HCEC 1CT (cell line): Measurements from ENCODE around the gene BRD4.

Experiments used
- DNase-seq: peaks from one replicate; pipeline ENCODE4 v3.0.0-alpha.2; 2017

The BRD4 gene

DNA sequence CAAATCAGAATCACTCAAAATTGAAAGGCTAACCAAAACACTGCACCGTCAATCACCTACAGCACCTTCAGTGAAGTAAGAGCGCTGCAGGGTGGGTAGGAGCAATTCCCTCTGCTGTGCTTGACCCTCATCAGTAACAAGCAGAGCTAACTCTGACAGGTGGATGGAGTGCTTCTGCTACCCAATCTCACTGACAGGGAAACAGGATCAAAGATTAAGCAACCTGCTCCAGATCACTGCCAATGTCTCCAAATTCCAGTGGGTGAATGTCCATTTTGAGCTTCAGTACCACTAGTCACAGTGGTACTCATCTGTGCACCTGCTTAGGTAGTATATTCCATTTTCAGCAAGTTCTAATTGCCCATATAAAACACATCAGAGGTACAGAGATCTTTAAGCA, 25.2 kb downstream of the BRD4 start:
- no peak for DNase-seq

DNA sequence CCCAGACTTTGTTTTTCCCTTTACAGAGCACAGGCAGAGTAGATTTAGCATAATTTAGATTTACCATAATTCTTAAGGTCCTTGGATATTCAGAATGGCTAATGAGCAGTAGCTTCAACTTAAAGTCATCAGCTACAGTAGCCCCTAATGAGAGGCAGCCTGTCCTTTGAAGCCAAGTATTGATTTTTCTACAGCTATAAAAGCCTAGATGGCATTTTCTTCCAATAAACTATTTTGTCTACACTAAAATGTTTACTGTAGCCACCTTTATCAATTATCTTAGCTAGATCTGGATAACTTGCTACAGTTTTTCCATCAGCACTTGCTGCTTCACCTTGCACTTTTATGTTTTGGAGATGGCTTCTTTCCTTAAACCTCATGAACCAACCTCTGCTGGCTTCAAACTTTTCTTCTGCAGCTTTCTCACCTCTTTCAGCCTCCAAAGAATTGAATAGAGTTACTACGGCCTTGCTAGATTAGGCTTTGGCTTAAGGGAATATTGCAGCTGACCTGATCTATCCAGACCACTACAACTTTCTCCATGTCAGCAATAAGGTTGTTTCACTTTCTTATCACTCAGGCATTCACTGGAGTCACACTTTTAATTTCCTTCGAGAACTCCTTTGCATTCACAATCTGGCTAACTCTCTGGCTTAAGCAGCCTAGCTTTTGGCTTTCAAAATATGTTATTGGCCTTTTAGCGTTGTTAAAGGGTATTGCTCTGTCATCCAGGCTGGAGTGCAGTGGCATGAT, 26.6 kb downstream of the BRD4 start:
- DNase-seq: no peak

DNA sequence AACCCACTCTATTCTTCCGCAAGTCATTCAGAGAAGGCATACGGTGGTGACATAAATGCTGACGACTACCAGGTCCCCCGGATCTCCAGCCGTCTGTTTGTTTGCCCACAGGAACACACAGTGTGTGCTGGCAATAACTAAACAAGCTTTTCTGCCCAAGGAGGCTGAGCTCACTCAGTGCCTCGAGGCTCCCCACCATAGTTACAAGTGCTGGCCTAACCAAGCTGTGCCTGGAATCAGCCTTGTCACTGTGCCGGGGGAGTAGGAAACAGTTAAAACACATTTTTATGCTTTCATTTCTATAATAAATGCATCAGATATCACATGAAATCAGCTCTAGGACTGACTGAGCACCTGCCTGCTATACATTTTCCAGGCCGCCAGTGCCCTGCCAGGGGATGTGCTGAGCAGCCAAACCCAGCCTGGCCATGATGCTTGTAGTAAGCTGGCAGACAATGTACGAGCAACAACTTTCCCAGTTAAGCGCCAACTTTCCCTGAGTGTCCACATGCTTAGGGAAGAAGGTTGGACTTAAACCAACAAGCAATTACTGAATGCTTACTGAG, 28.1 kb downstream of the BRD4 start:
- no peak for DNase-seq

DNA sequence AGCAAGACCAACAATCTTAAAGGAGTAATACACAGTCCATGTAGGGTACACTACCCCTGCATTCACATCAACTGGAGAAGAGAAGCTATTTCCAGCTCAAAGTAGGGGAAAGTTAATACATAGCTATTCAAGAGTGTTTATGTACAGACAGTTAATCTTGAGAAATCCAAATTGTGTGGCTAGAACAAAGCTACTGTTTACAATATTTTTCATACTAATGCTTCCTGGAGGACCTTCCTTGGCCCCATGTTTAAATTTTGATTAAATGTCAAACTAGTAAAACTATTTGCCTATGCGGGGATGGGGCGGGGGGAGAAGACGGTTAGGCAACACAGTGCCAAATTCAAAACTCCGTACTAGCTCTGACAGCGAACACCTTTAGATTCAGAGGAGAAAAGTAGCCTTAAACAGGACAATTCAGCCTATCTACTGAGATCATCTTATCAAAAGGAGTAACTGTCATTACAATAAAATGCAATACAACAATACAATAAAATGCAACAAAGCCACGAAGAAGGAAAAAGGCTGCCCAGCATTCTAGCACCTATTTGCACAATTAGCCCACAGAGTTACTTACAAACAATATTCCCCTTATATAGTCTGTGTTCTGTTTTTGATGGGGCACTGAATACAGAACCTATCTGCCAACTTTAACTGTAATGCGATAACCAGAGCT, 29.1 kb downstream of the BRD4 start:
- peak; percentile 43 for DNase-seq

DNA sequence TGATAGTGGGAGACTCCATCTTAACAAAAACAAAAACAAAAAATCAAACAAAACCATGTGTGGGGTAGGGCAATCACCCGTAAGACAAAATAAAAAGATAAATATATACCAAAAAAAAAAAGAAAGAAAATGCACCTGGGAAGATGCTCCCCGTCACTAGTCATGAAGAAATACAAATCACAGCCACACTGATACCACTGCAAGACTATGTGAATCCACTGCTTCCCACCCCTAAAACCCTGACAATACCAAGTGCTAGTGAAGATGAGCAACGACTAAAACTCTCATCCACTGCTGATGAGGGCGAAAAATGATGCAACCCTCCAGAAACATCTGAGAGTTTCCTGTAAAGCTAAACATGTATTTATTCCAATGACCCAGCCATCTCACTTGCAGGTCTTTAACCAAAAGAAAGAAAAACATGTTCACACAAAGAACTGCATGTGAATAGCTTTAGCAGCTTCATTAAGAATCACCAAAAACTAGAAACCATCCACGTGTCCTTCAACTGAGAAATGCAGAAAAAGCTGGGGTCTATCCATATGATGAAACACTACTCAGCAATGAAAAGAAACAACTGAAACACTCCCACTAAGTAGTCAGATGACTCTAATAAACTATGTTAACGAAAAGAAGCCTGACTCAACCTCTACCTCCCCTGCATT, 31.7 kb downstream of the BRD4 start:
- DNase-seq: peak; percentile 84

DNA sequence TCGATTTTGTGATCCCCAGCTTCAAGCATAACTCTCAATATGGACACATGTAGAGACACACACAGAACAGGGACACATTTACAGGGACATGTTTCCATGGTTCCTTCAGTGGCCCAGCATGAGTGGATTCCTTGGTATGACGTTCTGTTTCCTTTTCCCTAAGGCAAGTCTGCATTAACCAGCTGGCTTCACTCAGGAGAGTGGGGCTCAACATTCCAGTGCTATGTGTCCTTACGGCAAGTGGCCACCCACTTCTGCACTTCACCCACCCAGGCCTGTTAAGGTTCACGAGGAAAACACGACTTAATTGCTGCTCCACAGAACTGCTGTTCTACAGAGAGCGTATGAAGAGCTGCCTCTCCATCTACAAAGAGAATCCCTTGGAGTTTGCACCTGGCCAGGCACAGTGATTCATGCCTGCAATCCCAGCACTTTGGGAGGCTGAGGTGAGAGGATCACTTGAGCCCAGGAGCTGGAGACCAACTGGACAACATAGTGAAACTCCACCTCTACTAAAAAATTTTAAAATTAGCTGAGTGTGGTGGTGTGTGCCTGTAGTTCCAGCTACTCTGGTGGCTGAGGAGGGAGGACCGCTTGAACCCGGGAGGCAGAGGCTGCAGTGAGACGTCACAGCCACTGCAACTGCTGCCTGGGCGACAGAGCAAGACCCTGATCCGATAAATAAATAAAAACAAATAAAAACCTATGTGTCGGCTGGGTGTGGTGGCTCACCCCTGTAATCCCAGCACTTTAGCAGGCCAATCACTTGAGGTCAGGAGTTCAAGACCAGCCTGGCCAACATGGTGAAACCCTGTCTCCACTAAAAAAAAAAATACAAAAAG, 32.5 kb downstream of the BRD4 start:
- peak; percentile 76 for DNase-seq

DNA sequence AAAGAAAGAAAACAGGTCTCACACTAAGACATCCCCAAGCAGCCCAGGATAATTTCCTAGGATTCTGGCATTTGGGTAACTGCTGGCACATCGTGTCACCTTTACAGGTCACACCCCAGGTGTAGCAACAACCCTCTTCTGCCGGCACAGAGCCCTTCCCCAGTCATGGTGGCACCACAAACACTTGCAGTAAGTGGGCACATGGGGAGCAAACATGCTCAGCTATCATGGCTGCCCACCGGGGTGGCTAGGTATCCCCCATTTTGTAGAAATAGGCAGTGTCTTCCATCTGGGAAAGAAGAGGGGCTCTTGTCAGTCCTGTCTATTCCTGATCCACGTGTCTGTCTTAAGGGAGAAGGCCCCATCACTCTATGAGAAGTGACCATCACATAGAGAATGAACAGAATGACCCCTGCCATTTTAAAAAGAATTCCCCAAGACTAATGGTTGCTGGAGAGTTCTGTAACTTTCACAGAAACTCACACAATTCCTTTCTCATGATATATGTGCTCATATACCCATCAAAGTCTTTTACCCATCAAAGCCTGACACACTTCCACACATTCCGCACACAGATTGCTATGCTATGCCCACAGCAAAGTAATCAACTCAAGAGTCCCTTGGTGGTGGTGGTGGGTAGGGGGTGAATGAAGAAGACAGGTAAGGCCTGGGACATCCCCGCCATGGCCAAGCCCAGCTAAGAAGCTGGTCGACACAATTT, 33.3 kb downstream of the BRD4 start:
- DNase-seq: no peak

DNA sequence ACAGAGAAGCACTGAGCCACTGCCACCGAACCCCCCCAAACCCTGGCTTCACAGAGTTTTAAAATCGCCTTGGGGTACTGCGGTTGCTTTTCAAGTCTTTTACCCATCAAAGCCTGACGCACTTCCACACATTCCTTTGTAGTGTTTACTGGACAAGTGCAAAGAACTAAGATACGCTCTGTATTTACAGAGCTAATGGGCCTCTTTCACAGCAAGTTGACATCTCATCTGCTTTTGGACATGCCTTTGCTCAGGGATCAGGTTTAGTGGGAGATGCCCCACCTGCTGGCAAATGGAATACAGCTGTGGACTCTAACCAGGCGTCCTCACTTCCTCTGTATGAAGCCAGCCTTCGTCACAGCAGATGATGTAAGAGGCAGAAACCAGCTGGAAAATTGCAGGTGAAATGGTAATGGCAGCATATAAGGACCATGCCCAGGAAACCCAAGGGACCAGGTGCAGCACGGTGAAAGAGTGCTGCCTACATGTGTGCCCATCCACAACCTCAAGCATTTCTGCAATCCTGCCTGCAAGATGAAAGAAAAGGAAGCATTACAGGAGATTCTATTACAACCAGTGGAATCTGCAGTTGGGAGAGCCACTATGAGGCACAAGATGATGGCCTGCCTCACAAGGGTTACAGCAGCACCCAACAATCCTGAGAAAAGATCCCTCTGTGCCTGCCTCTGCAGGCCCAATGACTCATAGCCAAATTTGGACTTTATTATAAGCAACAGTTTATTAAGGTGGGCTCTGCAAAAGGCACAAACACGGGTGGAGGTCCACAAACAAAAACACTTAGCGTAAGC, 34.7 kb downstream of the BRD4 start:
- peak; percentile 57 for DNase-seq

DNA sequence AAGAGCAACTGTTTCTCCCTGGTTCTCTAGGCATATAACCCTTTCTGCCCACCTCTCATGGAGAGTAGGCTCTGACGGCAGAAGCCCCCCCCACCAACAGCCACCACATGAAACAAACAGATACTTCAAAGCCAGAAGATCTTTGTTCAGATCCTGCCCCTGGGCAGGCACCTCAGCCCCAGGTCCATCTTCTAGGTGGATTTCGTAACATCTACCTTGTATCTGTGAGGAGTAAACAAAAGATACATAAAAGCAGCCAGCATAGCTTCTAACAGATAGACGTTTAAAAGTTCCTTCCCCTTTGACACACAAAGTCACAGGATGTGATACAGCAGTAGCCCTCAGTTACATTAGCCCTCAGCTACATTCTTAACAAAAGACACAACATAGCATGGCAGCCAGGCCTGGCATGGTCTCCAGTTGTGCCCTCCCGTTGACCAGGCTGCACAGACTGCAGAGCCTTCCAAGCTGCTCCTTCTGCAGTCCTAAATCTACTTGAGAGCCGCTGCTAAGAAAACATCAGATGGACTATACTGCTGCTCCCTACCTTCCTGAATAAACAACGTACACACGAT, 35.4 kb downstream of the BRD4 start:
- DNase-seq: no peak

DNA sequence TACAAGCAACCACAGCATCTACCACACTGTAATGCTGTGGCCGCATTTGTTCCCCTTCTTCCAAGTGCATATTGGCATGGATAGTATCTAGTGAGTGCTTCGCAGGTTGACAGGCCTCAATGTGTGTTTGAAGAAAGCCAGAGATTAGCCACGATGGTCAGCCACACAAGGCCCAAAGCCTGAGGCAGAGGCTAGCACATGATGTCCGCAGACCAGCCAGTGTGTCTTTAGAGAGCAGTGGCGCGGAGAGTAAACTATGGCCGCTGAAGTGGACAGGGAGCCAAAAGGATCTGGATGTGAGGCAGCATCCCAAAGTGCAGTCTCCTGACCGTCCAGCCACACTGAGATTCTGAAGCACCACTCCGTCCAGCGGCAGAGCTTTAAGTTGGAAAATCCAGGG, 36.0 kb downstream of the BRD4 start:
- no peak for DNase-seq

DNA sequence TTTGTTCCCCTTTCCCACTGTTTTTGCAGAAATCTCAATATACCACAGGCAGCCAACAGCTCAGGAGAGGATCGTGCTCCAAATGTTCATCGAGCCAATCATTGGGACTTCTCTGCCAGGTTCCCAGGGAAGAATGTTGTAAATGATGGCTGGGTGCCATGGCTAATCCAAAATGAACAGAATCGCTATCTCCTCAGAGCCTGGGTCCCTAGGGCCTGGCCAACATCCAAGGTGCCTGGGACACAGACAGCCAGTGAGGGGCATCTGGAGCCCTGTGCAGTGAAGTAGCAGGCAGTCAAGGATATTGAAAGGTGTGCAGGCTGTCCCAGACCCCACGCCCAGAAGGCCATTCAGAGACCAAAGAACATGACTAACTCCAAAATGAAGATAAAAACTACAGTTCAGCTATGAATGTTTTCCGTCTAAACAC, 37.8 kb downstream of the BRD4 start:
- DNase-seq: no peak

DNA sequence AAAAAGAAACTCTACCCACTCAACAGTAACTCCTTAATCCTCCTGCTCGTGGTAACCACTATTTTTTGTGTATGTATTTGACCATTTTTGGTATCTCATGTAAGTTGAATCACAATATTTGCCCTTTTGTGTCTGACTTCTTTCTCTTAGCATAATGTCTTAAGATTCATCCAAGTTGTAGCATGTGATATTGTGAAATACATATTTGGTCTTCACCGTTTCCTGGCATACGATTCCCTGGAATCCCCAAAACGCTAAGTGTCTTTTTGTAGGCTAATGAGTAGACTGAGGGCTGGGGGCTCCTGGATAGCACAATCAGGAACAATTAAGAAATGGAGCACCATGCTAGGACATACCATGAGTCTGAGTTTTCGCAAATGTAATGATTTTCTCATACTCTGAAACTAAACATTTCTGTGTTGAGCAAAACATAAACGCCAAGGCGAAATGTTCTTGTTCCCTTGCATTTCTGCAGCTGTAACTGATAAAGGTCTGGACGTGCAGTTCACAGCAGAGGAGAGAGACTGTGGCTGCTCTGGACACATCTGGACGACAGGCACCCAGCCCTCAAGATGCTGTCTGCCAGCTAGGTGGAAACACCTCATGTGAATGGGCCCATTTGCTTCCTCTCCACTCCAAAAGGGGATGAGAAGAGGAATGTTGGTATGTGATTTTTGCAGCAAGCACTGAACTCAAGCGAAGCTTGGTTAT, 38.4 kb downstream of the BRD4 start:
- peak; percentile 58 for DNase-seq

DNA sequence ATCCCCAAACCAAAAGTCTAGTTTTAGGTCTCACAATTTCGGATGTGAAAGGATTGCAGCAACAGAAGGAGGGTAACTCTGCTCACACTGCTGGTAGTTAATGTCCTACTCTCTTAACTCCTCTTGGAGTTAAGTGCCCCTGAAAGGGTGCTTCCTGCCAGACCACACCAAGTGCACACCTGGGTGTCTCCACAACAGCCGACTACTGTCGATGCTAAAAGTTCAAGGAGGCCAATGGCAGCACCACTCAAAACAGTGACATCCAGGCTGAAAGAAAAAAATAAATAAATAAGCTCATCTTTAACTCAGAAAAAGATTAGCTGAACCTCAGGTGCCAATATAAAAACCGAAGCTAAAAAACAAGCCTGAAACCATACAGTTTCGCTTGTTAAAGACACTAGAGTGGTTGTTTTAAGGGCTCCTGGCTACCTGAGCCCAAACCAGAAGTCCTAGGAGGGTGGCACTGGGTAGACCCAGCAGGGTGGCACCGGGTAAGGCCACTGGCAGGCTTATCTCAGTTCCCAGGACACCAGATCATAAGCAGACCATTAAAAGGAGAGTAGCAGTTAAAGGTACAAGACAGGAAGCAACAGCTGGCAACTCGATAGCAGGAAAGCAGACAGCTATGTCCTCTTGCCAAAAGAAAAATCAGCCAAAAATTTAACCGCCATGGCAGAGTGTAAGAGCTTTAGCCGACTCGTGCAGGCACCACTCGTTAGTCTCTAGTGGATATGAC, 39.3 kb downstream of the BRD4 start:
- DNase-seq: no peak

DNA sequence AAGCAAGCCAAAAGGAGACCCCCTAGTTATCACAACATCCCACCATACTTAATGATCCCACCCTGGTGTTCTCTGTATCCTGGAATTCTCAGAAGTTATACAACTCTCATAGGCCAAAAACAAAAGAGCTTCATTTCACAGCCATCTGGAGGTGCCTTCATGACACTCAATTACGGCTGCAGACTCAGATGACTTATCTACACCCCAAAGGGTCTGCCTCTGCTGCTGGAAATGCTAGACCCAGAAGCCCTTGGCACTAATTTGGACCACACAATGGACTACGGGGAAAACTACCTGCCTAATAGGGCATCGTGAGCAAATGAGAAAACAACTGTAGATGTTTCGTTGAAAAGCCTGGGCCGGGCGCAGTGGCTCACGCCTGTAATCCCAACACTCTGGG, 40.2 kb downstream of the BRD4 start:
- no peak for DNase-seq

DNA sequence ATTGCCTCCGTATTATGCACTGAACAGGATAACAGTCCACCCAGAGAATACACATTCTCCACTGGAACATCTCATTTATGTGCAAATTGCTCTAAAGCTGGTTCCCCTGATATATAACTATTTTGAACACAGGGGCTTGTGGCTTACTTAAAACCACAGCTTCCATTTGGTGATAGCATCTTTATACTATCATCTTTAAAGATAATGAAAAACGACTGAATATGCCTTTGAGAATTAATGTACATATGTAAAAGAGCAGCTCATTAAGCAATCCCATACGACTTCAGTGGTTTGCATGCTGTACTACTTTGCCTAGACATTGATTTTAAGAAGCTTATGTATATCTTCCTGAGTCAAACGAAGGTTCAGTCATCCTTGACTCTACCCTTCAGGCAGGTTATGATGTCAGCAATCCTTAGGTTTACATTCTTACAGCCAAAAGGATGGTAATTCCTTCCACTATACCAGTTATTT, 40.8 kb downstream of the BRD4 start:
- no peak for DNase-seq

DNA sequence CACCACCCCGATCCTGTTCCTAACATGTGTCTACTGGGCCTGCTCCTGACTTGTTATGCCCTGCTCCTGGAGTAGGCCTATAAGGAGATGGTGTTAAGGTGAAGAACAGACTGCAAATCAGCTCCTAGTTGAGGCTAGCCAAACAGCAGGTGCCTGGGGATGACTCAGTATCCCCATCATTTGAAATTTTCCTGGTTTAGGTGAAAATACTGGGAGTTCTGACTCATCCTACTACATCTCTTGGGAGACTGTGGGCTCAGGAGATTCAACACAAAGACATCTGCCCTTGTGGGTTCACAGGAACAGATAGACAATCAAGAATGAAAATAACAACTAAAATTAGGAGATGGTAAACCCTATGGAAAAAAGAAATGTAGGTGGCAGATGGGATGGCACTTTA, 41.2 kb downstream of the BRD4 start:
- peak; percentile 60 for DNase-seq

DNA sequence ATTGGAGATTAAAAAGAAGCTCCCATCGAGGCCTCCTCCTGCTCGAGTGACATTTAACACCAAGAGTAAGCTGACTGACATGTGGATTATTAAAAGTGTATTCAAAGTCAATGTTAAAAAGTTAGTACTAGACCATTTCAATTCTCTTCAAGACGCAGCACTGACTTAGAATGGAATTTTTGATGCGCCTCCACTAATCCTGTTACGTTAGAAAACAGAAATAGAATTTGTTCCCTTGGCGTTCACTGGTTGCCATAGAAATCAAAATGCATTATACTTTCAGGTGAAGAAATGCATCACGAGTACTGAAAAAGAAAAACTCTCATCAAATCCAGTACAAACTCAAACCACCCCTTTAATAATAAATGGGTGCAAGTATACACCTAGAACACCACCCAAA, 42.2 kb downstream of the BRD4 start:
- no peak for DNase-seq

DNA sequence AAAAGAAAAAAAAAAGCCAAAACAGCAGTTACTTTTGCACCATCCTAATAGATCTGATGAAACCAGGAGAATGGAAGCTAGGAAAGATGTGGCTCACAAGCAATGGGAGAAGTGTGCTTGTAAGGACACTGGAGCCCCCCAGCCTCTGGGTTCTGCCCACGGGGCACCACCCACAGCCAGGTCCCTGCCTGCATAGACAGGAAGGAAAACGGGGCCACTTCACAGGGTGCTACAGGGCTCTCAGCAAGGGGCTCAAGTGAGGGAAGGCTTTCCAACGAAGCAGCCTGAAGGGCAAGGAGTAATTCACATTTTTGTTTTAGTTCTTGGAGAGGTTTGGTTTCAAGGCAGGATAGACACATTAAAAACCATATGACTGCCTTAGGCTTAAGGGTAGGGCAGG, 42.7 kb downstream of the BRD4 start:
- no peak for DNase-seq
